Measurements from ENCODE around the gene BTBD2. TPM values are rescaled to one million over a fixed set of nuclear protein-coding genes. Genes with fewer than 3 reads are reported as not detected.

Gene BTBD2
- total RNA-seq, 1 experiment from 2014 or later = 52.2 TPM

DNA sequence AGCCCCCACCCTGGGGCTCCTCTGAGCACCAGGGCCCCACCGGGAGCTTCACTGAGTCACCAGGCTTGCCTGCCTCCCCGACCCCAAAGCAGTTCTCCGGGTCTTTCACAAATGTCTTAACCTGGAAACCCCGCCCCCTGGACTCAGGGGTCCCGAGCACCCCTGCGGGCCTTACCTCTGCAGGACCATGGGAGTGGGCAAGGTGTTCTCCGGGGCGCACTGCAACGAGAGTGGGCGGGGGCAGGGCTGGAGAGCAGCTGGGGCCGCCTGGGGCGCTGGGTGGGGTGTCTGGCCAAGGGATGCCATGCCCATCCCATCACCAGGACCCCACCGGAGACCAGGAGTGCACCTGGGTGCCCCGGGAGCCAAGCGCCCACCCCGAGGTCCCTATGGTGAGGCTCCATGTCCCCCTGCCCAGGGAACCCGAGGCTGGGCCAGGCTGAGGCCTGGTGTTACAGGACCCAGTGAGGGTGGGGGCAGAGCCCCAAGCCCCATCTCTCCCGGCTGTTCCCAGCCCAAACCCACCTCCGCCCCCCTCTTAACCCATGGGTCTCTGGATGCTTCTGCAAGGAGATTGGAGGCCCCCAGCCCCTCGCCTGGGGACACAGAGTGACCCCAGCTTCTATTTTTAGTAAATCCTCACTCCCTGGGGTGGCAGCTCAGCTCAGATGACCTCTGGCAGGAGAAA is 24.6 kb upstream of the BTBD2 start:
- Mint-ChIP-seq H3K27ac (ENCODE audit: unreplicated experiment) (no peak overlapping the region), H3K27me3 (ENCODE audit: insufficient read depth, unreplicated experiment) (no peaks in the 10 kb centered on the region), H3K36me3 (ENCODE audit: insufficient read depth, unreplicated experiment) (peaks cover 47% of the 10 kb centered on the region), H3K4me1 (ENCODE audit: low read depth, unreplicated experiment) (no peaks in the 10 kb centered on the region), H3K4me3 (ENCODE audit: unreplicated experiment) (no peak overlapping the region), H3K9me3 (ENCODE audit: unreplicated experiment) (no peaks in the 10 kb centered on the region)
- peaks cover 8% of the 10 kb centered on the region for H3K9me3 ChIP-seq
- ChIA-PET POLR2A (no interaction called here), CTCF (no interaction called here)
- BruUV-seq (replicated peaks) = no TSS peak
- peaks cover 4% of the 10 kb centered on the region; the same call in 1 of the 2 replicates for H3K4me1 ChIP-seq
- intact Hi-C loops (cut with micrococcal nuclease; ENCODE audit: unreplicated experiment) = no loop called here
- H3K36me3 ChIP-seq (ENCODE audit: control insufficient read depth, insufficient read depth, low read length) = peaks cover 1% of the 10 kb centered on the region; the same call in 1 of the 2 replicates
- DNase-seq = no peak
- TF ChIP-seq, protein P1, sequence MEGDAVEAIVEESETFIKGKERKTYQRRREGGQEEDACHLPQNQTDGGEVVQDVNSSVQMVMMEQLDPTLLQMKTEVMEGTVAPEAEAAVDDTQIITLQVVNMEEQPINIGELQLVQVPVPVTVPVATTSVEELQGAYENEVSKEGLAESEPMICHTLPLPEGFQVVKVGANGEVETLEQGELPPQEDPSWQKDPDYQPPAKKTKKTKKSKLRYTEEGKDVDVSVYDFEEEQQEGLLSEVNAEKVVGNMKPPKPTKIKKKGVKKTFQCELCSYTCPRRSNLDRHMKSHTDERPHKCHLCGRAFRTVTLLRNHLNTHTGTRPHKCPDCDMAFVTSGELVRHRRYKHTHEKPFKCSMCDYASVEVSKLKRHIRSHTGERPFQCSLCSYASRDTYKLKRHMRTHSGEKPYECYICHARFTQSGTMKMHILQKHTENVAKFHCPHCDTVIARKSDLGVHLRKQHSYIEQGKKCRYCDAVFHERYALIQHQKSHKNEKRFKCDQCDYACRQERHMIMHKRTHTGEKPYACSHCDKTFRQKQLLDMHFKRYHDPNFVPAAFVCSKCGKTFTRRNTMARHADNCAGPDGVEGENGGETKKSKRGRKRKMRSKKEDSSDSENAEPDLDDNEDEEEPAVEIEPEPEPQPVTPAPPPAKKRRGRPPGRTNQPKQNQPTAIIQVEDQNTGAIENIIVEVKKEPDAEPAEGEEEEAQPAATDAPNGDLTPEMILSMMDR (IDR thresholded peaks at IDR 0.05; ENCODE audit: insufficient read depth in 1 of 2, low read depth in 1 of 2, low read length in 1 of 2, severe bottlenecking in 1 of 2, unreplicated experiment in 1 of 2) = no peak
- no peak overlapping the region for H3K4me3 ChIP-seq (ENCODE audit: low read depth, low read length)
- H3K27me3 ChIP-seq (replicated peaks; ENCODE audit: control insufficient read depth, insufficient read depth, low read length) = no peaks in the 10 kb centered on the region

DNA sequence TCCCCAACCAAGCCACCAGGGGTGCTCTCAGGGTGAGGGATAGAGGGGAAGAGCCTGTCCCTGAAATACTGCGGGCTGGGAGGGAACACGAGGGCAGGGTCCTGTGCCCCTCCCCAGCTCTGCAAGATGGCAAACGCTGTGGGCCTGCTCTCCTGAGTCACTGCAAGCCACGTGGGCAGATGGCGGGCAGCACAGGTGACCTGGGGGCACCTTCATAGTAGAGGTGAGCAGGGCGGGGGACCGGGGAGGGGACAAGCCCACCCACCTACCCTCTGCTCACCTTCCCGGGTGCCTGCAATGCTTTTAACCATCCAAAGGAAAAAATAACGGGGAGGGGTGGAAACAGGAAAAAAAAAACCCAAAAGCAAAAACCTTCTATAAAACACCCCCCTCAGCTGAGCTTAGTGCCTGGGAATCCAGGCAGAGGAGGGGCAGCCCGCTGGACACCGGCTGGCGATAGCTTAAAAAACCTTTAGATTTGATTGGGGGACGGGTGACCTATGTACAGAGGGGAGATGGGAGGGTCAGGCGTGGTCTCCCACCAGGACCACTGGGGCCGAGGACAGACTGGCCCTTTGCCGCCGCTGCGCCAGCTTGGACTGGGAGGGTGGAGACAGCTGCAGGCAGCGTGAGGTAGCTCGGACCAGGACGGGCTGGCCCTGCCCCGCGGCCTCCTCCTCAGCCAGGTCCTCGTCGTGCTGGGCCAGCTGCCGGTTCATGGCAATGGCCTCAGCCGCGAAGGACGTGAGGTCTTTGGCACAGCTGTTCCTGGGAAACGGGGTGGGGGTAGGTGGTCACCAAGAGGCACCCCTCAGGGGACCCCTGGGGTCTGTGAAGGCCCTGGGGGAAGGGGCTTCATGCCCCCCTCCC is 23.8 kb upstream of the BTBD2 start:
- CTCF ChIA-PET = no interaction called here

More for the DNA sequence above, 23.8 kb upstream of the BTBD2 start:
- no TSS peak for BruUV-seq (replicated peaks)
- Histone ChIP-seq H3K4me1 (peaks cover 4% of the 10 kb centered on the region; the same call in 1 of the 2 replicates), H3K4me3 (ENCODE audit: low read depth, low read length) (no peak overlapping the region), H3K36me3 (ENCODE audit: control insufficient read depth, insufficient read depth, low read length) (peaks cover 1% of the 10 kb centered on the region; the same call in 1 of the 2 replicates), H3K9me3 (peaks cover 9% of the 10 kb centered on the region), H3K27me3 (replicated peaks; ENCODE audit: control insufficient read depth, insufficient read depth, low read length) (no peaks in the 10 kb centered on the region)
- Mint-ChIP-seq H3K27me3 (ENCODE audit: insufficient read depth, unreplicated experiment) (no peaks in the 10 kb centered on the region), H3K4me3 (ENCODE audit: unreplicated experiment) (no peak overlapping the region), H3K4me1 (ENCODE audit: low read depth, unreplicated experiment) (no peaks in the 10 kb centered on the region), H3K9me3 (ENCODE audit: unreplicated experiment) (no peaks in the 10 kb centered on the region), H3K36me3 (ENCODE audit: insufficient read depth, unreplicated experiment) (peaks cover 50% of the 10 kb centered on the region), H3K27ac (ENCODE audit: unreplicated experiment) (no peak overlapping the region)
- DNase-seq = no peak
- TF ChIP-seq, protein P1 (IDR thresholded peaks at IDR 0.05; ENCODE audit: insufficient read depth in 1 of 2, low read depth in 1 of 2, low read length in 1 of 2, severe bottlenecking in 1 of 2, unreplicated experiment in 1 of 2) = no peak
- intact Hi-C loops (cut with micrococcal nuclease; ENCODE audit: unreplicated experiment) = no loop called here
- POLR2A ChIA-PET = interaction anchor here (0.5 kb wide), 1 partner anchor 35 kb away, joined by 5 read pairs; no protein-coding TSS in a partner anchor

Measured in Caco-2 (cell line).